Left colon (tissue), 2 donors: Measurements from ENCODE around the gene SIRT7. TPM values are rescaled to one million over a fixed set of nuclear protein-coding genes. Genes with fewer than 3 reads are reported as not detected.

Experiments
- ATAC-seq: fragments of 200-7000 bp; cut with Tn5 transposase; one replicate; pipeline ENCODE4 v1.9.1; 2020; ENCODE audit warnings: mild to moderate bottlenecking, moderate library complexity
- DNase-seq, 2 donors: peaks; one replicate each; pipeline ENCODE4 v3.0.0-alpha.2; 2020
- intact Hi-C, 2 donors: fragments of 100-400 bp; cut with DNase I in 1 of 2; cut with micrococcal nuclease in 1 of 2; formaldehyde crosslinking; loops; one replicate each; pipeline versions ENCODE4 v1.11.2 to v1.14.0; 2022; cut with DNase I, micrococcal nuclease
- total RNA-seq, 2 donors: library from RNA; stranded (reverse); fragmentation: NEBNext Ultra II Directional; extraction: Animal tissue kit (Norgen Biotek cat#: 25700); gene quantifications; one replicate each; pipeline ENCODE4 v1.2.1, GENCODE V29; 2021
- donor health status: DM: no; HTN: no; CAD: no.
- donor health status: DM: yes; HTN: yes; CAD: no.

The SIRT7 gene
- total RNA-seq, 2 donors from 2014 or later = 63.2 to 67.5 TPM

- DNase-seq = peak; percentile 94 to 97
- intact Hi-C loops = no loop called here
- peak; percentile 30 for ATAC-seq
These were observed 46.4 kb downstream of the SIRT7 start for GRCh38 chr17:81871387-81872230.

- DNase-seq (no peak), ATAC-seq (peak; percentile 53)
- intact Hi-C loops = no loop called here
These were observed 47.0 kb downstream of the SIRT7 start, which contains the start of gene ARHGDIA for GRCh38 chr17:81870981-81871386. ARHGDIA (minus strand) TSS chr17:81871337; CDS start chr17:81869930, 1,407 bp downstream.

- intact Hi-C loops = no loop called here
- ATAC-seq (peak; percentile 22), DNase-seq (peak; percentile 49 to 67)
These were observed 47.6 kb downstream of the SIRT7 start for GRCh38 chr17:81870131-81870980.

- intact Hi-C loops = no loop called here
- ATAC-seq (no peak), DNase-seq (peak in 1 of 2 donors; percentile 51)
These were observed 48.5 kb downstream of the SIRT7 start for GRCh38 chr17:81869221-81870130.

GRCh38 chr17:81868674-81869220 lies 49.2 kb downstream of the SIRT7 start:
- ATAC-seq (no peak), DNase-seq (peak in 1 of 2 donors; percentile 48)
- intact Hi-C loops = no loop called here

GRCh38 chr17:81867991-81868673 lies 49.8 kb downstream of the SIRT7 start:
- ATAC-seq (no peak), DNase-seq (peak in 1 of 2 donors; percentile 31)
- intact Hi-C loops = no loop called here

GRCh38 chr17:81867170-81867990 lies 50.6 kb downstream of the SIRT7 start:
- intact Hi-C loops = no loop called here
- peak; percentile 16 for ATAC-seq
- peak; percentile 62 to 71 for DNase-seq

- ATAC-seq = no peak
- no peak for DNase-seq
- intact Hi-C loops = no loop called here
These were observed 51.4 kb downstream of the SIRT7 start for GRCh38 chr17:81866440-81867169.

GRCh38 chr17:81865733-81866439 lies 52.1 kb downstream of the SIRT7 start:
- intact Hi-C loops = no loop called here
- ATAC-seq = peak; percentile 61
- peak; percentile 94 to 97 for DNase-seq

- intact Hi-C loops = no loop called here
- no peak for ATAC-seq
These were observed 52.6 kb downstream of the SIRT7 start for GRCh38 chr17:81865358-81865732.

GRCh38 chr17:81863833-81864768 lies 53.9 kb downstream of the SIRT7 start:
- no peak for DNase-seq
- ATAC-seq = no peak
- intact Hi-C loops = no loop called here

More at GRCh38 chr17:81865358-81865732, 52.6 kb downstream of the SIRT7 start:
- DNase-seq = peak in 1 of 2 donors; percentile 31

- intact Hi-C loops = no loop called here
These were observed 54.8 kb downstream of the SIRT7 start for GRCh38 chr17:81863123-81863675.

More at GRCh38 chr17:81863123-81863675, 54.8 kb downstream of the SIRT7 start:
- ATAC-seq = no peak
- no peak for DNase-seq
